ENCODE measurements around the gene MAD1L1.

- TF ChIP-seq, protein P1, sequence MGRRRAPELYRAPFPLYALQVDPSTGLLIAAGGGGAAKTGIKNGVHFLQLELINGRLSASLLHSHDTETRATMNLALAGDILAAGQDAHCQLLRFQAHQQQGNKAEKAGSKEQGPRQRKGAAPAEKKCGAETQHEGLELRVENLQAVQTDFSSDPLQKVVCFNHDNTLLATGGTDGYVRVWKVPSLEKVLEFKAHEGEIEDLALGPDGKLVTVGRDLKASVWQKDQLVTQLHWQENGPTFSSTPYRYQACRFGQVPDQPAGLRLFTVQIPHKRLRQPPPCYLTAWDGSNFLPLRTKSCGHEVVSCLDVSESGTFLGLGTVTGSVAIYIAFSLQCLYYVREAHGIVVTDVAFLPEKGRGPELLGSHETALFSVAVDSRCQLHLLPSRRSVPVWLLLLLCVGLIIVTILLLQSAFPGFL (CRISPR knock-in tag; IDR thresholded peaks at IDR 0.05; ENCODE audit: borderline replicate concordance), result no peak
- TF ChIP-seq FOXJ3 (CRISPR knock-in tag; IDR thresholded peaks at IDR 0.05; ENCODE audit: borderline replicate concordance), result no peak
- TF ChIP-seq MAX (CRISPR knock-in tag; IDR thresholded peaks at IDR 0.05), result no peak
- no peak for TF ChIP-seq SP1 (CRISPR knock-in tag; conservative IDR thresholded peaks at IDR 0.05)
- TF ChIP-seq, protein P2, sequence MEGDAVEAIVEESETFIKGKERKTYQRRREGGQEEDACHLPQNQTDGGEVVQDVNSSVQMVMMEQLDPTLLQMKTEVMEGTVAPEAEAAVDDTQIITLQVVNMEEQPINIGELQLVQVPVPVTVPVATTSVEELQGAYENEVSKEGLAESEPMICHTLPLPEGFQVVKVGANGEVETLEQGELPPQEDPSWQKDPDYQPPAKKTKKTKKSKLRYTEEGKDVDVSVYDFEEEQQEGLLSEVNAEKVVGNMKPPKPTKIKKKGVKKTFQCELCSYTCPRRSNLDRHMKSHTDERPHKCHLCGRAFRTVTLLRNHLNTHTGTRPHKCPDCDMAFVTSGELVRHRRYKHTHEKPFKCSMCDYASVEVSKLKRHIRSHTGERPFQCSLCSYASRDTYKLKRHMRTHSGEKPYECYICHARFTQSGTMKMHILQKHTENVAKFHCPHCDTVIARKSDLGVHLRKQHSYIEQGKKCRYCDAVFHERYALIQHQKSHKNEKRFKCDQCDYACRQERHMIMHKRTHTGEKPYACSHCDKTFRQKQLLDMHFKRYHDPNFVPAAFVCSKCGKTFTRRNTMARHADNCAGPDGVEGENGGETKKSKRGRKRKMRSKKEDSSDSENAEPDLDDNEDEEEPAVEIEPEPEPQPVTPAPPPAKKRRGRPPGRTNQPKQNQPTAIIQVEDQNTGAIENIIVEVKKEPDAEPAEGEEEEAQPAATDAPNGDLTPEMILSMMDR (IDR thresholded peaks at IDR 0.05), result no peak
- no peak for TF ChIP-seq NR3C1 (CRISPR knock-in tag; conservative IDR thresholded peaks at IDR 0.05; ENCODE audit: low read depth)
- no peak for TF ChIP-seq ELF4 (CRISPR knock-in tag; IDR thresholded peaks at IDR 0.05; ENCODE audit: low read depth)
- no peak for TF ChIP-seq CREB1 (CRISPR knock-in tag; IDR thresholded peaks at IDR 0.05)
- no peak for TF ChIP-seq TEAD1 (CRISPR knock-in tag; IDR thresholded peaks at IDR 0.05)
- TF ChIP-seq ZNF232 (CRISPR knock-in tag; IDR thresholded peaks at IDR 0.05), result no peak
- TF ChIP-seq ATF6 (CRISPR knock-in tag; IDR thresholded peaks at IDR 0.05), result no peak
- TF ChIP-seq, protein P3, sequence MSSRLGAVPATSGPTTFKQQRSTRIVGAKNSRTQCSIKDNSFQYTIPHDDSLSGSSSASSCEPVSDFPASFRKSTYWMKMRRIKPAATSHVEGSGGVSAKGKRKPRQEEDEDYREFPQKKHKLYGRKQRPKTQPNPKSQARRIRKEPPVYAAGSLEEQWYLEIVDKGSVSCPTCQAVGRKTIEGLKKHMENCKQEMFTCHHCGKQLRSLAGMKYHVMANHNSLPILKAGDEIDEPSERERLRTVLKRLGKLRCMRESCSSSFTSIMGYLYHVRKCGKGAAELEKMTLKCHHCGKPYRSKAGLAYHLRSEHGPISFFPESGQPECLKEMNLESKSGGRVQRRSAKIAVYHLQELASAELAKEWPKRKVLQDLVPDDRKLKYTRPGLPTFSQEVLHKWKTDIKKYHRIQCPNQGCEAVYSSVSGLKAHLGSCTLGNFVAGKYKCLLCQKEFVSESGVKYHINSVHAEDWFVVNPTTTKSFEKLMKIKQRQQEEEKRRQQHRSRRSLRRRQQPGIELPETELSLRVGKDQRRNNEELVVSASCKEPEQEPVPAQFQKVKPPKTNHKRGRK (CRISPR knock-in tag; IDR thresholded peaks at IDR 0.05; ENCODE audit: borderline replicate concordance), result no peak
- no peak for TF ChIP-seq CREM (CRISPR knock-in tag; IDR thresholded peaks at IDR 0.05)
- TF ChIP-seq ZNF281 (CRISPR knock-in tag; IDR thresholded peaks at IDR 0.05), result no peak
Measured at GRCh38 chr7:1952169-1952760, 280.5 kb downstream of the MAD1L1 start.
